Loucy (cell line): ENCODE data around the gene ACE2.

ENCODE experiments used
- H2AFZ ChIP-seq: fragments of 200-600 bp; sonication (generic); 2 replicates; pipeline ENCODE4 v1.6.0; 2016; ENCODE audit warnings: antibody characterized with exemption, mild to moderate bottlenecking, low read length, moderate library complexity
- H3F3A ChIP-seq: fragments of 200-600 bp; 2 replicates; pipeline ENCODE4 v1.6.0; 2016; ENCODE audit warnings: antibody characterized with exemption, low read depth, mild to moderate bottlenecking
- H3K27me3 ChIP-seq: fragments of 200-600 bp; sonication (generic); 2 replicates; pipeline ENCODE4 v1.6.1; 2014; ENCODE audit warnings: low read length, mild to moderate bottlenecking; ENCODE audit not compliant: insufficient read depth, poor library complexity, severe bottlenecking
- H3K36me3 ChIP-seq: fragments of 200-600 bp; sonication (generic); 2 replicates; pipeline ENCODE4 v1.6.1; 2016; ENCODE audit warnings: low read length; ENCODE audit not compliant: insufficient read depth
- H3K4me1 ChIP-seq: fragments of 200-600 bp; sonication (generic); 2 replicates; pipeline ENCODE4 v1.5.1; 2014; ENCODE audit warnings: low read length, mild to moderate bottlenecking; ENCODE audit not compliant: insufficient read depth, poor library complexity, severe bottlenecking
- H3K4me2 ChIP-seq: fragments of 200-600 bp; sonication (generic); 2 replicates; pipeline ENCODE4 v1.6.0; 2014; ENCODE audit warnings: antibody characterized with exemption, low read length, low read depth, mild to moderate bottlenecking; ENCODE audit not compliant: poor library complexity, severe bottlenecking
- H3K4me3 ChIP-seq: fragments of 200-600 bp; sonication (generic); 2 replicates; pipeline ENCODE4 v1.5.1; 2014; ENCODE audit warnings: low read length, mild to moderate bottlenecking, mixed read lengths; ENCODE audit not compliant: poor library complexity, severe bottlenecking
- H3K79me2 ChIP-seq: fragments of 200-600 bp; sonication (generic); 2 replicates; pipeline ENCODE4 v1.6.1; 2014; ENCODE audit warnings: low read length; ENCODE audit not compliant: insufficient read depth
- H3K9ac ChIP-seq: fragments of 200-600 bp; sonication (generic); 2 replicates; pipeline ENCODE4 v1.6.0; 2014; ENCODE audit warnings: mild to moderate bottlenecking, low read depth, low read length, moderate library complexity; ENCODE audit not compliant: poor library complexity, severe bottlenecking
- H3K9me2 ChIP-seq: fragments of 200-600 bp; sonication (generic); replicated peaks from 2 replicates; pipeline ENCODE4 v1.6.1; 2016; ENCODE audit warnings: low read depth, low read length, mixed read lengths
- H3K9me3 ChIP-seq: fragments of 200-600 bp; sonication (generic); 2 replicates; pipeline ENCODE4 v1.6.1; 2014; ENCODE audit warnings: mild to moderate bottlenecking, antibody characterized with exemption, low read length, low read depth; ENCODE audit not compliant: insufficient read depth
- H4K20me1 ChIP-seq: fragments of 200-600 bp; sonication (generic); 2 replicates; pipeline ENCODE4 v1.6.0; 2014; ENCODE audit warnings: antibody characterized with exemption, low read length, mild to moderate bottlenecking; ENCODE audit not compliant: insufficient read depth, poor library complexity, severe bottlenecking
- EZH2phosphoT487 ChIP-seq: fragments of 200-600 bp; IDR thresholded peaks from 2 replicates; pipeline ENCODE4 v1.6.1; 2018; ENCODE audit warnings: antibody characterized with exemption, mild to moderate bottlenecking, moderate library complexity, borderline replicate concordance
- TF ChIP-seq, protein P1 (sequence below): fragments of 200-600 bp; sonication (generic); conservative IDR thresholded peaks from 2 replicates; pipeline ENCODE4 v1.5.1; 2014; ENCODE audit warnings: mild to moderate bottlenecking, antibody characterized with exemption, low read length

Gene ACE2

DNA sequence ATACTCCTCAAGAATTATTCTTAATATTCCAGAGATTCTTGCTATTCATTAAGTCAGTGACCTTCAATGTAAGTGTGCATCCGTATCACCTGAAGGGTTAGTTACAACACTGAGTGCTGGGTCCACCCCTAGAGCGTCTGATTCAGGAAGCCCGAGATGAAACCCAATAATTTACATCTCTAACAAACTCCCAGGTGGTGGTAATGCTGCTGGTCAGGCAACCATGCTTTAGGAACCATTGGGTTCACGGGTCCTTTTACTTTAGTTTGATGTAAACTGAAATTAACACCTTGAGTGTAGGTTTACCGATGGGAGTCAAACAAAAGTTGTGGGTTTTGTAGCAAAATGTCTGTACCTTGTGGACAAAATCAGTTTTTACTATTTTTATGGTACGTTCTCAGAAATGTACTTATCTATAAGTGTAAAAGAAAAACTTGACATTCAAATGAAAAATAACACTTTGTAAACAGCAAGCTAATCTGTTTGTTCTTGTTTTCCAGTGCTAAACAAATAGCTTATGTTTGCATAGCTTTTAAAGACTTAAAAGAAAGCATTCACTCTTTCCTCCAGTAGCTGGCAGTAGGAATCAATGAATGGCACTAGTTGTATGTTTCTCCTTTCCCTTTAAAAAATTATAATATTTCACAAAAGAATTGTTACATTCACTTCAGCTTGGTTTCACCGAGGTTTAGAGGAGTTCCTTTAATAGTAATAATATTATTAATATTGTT is 32.7 kb downstream of the ACE2 start:
- peaks cover 5% of the 10 kb centered on the region for H3K4me1 ChIP-seq
- H3K9ac ChIP-seq = no peak overlapping the region
- H3K4me3 ChIP-seq = no peak overlapping the region
- H4K20me1 ChIP-seq = no peaks in the 10 kb centered on the region
- H3K79me2 ChIP-seq = no peaks in the 10 kb centered on the region
- no peaks in the 10 kb centered on the region for H3F3A ChIP-seq
- no peak overlapping the region for H3K4me2 ChIP-seq
- H3K9me3 ChIP-seq = no peaks in the 10 kb centered on the region
- no peaks in the 10 kb centered on the region for H3K9me2 ChIP-seq
- H3K27me3 ChIP-seq = no peaks in the 10 kb centered on the region
- no peaks in the 10 kb centered on the region for H3K36me3 ChIP-seq
- H2AFZ ChIP-seq = no peak overlapping the region
- TF ChIP-seq EZH2phosphoT487 = no peak
- TF ChIP-seq, protein P1, sequence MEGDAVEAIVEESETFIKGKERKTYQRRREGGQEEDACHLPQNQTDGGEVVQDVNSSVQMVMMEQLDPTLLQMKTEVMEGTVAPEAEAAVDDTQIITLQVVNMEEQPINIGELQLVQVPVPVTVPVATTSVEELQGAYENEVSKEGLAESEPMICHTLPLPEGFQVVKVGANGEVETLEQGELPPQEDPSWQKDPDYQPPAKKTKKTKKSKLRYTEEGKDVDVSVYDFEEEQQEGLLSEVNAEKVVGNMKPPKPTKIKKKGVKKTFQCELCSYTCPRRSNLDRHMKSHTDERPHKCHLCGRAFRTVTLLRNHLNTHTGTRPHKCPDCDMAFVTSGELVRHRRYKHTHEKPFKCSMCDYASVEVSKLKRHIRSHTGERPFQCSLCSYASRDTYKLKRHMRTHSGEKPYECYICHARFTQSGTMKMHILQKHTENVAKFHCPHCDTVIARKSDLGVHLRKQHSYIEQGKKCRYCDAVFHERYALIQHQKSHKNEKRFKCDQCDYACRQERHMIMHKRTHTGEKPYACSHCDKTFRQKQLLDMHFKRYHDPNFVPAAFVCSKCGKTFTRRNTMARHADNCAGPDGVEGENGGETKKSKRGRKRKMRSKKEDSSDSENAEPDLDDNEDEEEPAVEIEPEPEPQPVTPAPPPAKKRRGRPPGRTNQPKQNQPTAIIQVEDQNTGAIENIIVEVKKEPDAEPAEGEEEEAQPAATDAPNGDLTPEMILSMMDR = peak; percentile 33

DNA sequence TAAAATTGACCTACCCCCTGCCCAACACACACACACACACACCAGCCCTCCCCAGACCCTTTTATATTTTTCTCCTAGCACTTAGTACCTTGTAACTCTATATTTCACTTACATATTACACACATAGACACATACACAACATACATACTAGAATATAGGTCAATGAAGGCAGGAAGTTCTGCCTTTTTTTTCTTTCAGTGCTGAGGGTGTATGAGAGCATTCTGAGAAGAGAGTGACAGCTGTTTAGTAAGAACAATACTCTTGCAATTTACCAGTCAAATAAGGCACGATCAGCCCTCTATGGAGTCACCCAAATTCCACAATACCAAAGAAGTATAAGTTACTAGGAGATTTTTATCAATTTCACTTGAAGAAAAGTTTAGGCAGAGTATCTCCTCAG is 33.5 kb downstream of the ACE2 start:
- H3K4me2 ChIP-seq = no peak overlapping the region
- H2AFZ ChIP-seq = no peak overlapping the region

DNA sequence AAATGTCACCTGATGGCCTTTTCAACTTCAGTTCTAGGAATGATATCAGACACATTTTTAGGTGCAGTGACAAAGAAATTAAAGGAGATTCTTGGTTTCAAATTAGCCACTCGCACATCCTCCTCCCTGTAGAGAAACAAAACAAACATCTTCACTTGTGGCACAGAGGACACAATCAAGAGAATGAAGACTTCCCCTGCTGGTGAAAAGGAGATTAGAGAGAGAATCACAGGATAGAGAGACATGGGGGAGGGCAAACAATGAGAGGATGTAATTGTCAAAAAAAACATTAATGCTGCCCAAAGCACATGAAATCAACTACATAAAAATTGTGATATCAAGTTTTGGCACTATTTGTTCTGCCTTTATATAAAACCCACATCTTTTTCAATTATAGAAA is 34.5 kb downstream of the ACE2 start:
- H3K9ac ChIP-seq = no peak overlapping the region
- no peak overlapping the region for H3K4me2 ChIP-seq
- H3K4me3 ChIP-seq = no peak overlapping the region
- no peaks in the 10 kb centered on the region for H3K27me3 ChIP-seq
- H3K9me3 ChIP-seq = no peaks in the 10 kb centered on the region
- TF ChIP-seq EZH2phosphoT487 = no peak
- TF ChIP-seq, protein P1 = peak; percentile 33; the same call in 1 of the 2 replicates
- H2AFZ ChIP-seq = peak overlapping the region; percentile 73; the same call in 1 of the 2 replicates
- no peaks in the 10 kb centered on the region for H3K9me2 ChIP-seq
- no peaks in the 10 kb centered on the region for H3K79me2 ChIP-seq
- H3F3A ChIP-seq = no peaks in the 10 kb centered on the region
- no peaks in the 10 kb centered on the region for H3K36me3 ChIP-seq
- H4K20me1 ChIP-seq = no peaks in the 10 kb centered on the region
- peaks cover 5% of the 10 kb centered on the region for H3K4me1 ChIP-seq

More for the DNA sequence above, 33.5 kb downstream of the ACE2 start:
- H4K20me1 ChIP-seq = no peaks in the 10 kb centered on the region
- H3F3A ChIP-seq = no peaks in the 10 kb centered on the region
- H3K27me3 ChIP-seq = no peaks in the 10 kb centered on the region
- no peak for TF ChIP-seq EZH2phosphoT487
- TF ChIP-seq, protein P1 = no peak
- no peaks in the 10 kb centered on the region for H3K9me2 ChIP-seq
- no peaks in the 10 kb centered on the region for H3K9me3 ChIP-seq
- H3K9ac ChIP-seq = no peak overlapping the region
- no peaks in the 10 kb centered on the region for H3K79me2 ChIP-seq
- H3K36me3 ChIP-seq = no peaks in the 10 kb centered on the region
- H3K4me3 ChIP-seq = no peak overlapping the region
- peaks cover 5% of the 10 kb centered on the region for H3K4me1 ChIP-seq
